ENCODE measurements around the gene MAP3K7CL. TPM values are rescaled to one million over a fixed set of nuclear protein-coding genes. Genes with fewer than 3 reads are reported as not detected.
"Not testable (repeated sequence)": the region's sequence is repeated elsewhere in the genome, so short reads cannot be mapped to it uniquely, and the experiment has no call there.

Gene MAP3K7CL
- total RNA-seq, 2 donors from 2014 or later = 11.6 to 85.3 TPM

DNA sequence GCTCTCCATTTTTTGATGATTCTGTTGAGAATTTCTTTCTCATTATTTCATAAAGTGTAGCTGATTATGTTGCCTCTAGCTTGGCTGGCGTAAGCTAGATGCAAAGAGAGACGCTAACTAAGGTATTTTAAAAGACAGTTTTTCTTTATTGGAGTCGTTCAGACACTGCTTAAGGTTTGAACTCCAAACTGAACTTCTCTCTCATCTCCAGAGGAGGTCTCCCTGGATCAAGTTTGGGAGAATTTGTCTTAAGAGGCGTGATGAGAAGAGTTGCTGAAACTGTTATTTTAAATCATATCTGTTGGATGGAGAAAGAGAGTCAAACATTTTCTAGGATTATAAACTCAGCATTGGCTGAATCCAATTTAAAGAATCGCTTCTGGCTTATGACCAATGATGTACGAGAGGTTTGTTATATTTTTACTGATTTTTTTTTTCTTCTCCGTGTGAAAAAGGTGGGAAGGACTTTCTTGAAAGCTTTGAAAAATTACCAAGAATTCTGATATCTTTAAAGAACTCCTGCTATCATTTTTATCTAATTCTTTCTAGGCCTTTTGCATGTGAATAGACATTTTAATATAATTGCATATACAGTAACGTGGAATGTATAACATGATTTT is 34.0 kb downstream of the MAP3K7CL start:
- no peak for DNase-seq

DNA sequence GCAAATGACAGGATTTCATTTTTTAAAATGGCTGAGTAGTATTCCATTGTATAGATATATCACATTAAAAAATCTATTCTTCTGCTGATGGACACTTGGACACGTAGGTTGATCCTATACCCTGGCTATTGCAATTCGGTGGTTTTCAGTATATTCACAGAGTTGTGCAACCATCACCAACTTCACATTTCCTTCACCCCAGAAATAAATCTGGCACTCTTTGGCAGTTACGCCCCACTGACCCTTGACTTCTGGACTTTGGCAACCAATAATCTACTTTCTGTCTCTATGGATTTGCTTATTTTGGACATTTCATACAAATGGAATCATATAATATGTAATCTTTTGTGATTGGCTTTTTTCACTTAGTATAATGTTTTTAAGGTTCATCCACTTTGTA is 35.9 kb downstream of the MAP3K7CL start:
- Mint-ChIP-seq H3K4me1 (peaks cover 6% of the 10 kb centered on the region), H3K27ac (no peak overlapping the region), H3K36me3 (ENCODE audit: low read depth) (peaks cover 7% of the 10 kb centered on the region), H3K27me3 (no peaks in the 10 kb centered on the region), H3K4me3 (no peak overlapping the region)
- no peak for ATAC-seq
- no peaks in the 10 kb centered on the region for H3K9me3 ChIP-seq (ENCODE audit: control insufficient read depth, low read length, poor library complexity, severe bottlenecking)
- DNase-seq = no peak

More for the DNA sequence above, 34.0 kb downstream of the MAP3K7CL start:
- Mint-ChIP-seq H3K36me3 (ENCODE audit: low read depth) (peaks cover 7% of the 10 kb centered on the region), H3K27ac (no peak overlapping the region), H3K4me1 (peaks cover 4% of the 10 kb centered on the region), H3K27me3 (no peaks in the 10 kb centered on the region), H3K4me3 (no peak overlapping the region)
- no peak for ATAC-seq
- H3K9me3 ChIP-seq (ENCODE audit: control insufficient read depth, low read length, poor library complexity, severe bottlenecking) = no peaks in the 10 kb centered on the region

DNA sequence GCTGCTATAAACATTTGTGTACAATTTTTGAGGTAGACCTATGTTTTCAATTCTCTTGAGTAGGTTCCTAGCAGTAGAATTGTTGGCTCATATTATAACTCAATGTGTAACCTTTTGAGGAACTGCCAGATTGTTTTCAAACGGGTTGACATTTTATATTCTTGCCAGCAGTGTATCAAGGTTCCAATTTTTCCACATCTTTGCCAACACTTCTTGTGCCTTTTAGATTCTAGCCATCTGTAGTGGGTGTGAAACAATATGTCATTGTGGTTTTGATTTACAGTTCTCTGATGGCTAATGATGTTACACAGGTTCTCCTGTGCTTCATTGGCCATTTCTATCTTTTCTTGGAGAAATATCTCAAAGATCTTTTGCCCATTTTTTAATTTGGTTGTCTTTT is 36.4 kb downstream of the MAP3K7CL start:
- H3K4me3 Mint-ChIP-seq = no peak overlapping the region
- no peak for DNase-seq
- peaks cover 6% of the 10 kb centered on the region for H3K4me1 Mint-ChIP-seq
- H3K9me3 ChIP-seq (ENCODE audit: control insufficient read depth, low read length, poor library complexity, severe bottlenecking) = no peaks in the 10 kb centered on the region
- no peaks in the 10 kb centered on the region for H3K27me3 Mint-ChIP-seq
- no peak overlapping the region for H3K27ac Mint-ChIP-seq
- H3K36me3 Mint-ChIP-seq (ENCODE audit: low read depth) = peaks cover 10% of the 10 kb centered on the region
- ATAC-seq = no peak

DNA sequence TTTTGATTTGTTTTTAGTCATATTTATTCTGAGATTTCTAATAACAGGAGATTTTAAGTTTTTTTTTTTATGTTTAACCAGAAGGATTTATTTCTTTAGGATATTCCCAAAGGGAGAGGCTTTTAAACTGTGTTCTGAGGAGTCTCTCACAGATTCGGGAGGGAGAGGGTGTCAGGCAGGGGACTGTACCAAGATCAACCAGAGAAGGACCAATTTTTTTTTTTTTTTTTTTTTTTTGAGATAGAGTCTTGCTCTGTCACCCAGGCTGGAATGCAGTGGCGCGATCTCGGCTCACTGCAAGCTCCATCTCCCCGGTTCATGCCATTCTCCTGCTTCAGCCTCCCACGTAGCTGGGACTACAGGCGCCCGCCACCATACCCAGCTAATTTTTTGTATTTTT is 37.0 kb downstream of the MAP3K7CL start:
- H3K27me3 Mint-ChIP-seq = not testable (repeated sequence)

DNA sequence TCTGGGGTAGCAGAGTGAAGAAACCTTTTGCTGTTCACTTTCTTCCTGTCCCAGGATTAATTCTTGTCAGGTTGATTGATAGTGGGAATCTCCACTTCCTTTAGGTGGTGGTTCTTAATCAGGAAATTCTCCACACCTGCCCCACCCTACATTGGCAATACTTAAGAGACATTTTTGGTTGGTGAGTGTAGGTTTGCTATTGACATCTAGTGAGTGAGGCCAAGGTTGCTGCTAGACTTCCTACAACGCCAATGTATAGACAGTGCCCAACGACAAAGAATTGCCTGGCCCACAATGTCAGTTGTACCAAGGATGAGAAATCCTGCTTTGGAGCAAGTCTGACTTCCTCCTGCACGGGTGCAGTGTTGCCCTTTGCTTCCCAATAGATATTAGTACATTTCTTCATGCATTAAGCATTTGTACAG is 38.5 kb downstream of the MAP3K7CL start:
- DNase-seq = no peak
- Mint-ChIP-seq H3K4me1 (peaks cover 6% of the 10 kb centered on the region), H3K27ac (no peak overlapping the region), H3K36me3 (ENCODE audit: low read depth) (peaks cover 10% of the 10 kb centered on the region), H3K27me3 (no peaks in the 10 kb centered on the region), H3K4me3 (no peak overlapping the region)
- no peaks in the 10 kb centered on the region for H3K9me3 ChIP-seq (ENCODE audit: control insufficient read depth, low read length, poor library complexity, severe bottlenecking)
- no peak for ATAC-seq

More for the DNA sequence above, 37.0 kb downstream of the MAP3K7CL start:
- H3K27ac Mint-ChIP-seq; ATAC-seq; DNase-seq; H3K4me3 Mint-ChIP-seq; H3K9me3 ChIP-seq (ENCODE audit: control insufficient read depth, low read length, poor library complexity, severe bottlenecking); H3K36me3 Mint-ChIP-seq (ENCODE audit: low read depth); H3K4me1 Mint-ChIP-seq: not testable (repeated sequence)

DNA sequence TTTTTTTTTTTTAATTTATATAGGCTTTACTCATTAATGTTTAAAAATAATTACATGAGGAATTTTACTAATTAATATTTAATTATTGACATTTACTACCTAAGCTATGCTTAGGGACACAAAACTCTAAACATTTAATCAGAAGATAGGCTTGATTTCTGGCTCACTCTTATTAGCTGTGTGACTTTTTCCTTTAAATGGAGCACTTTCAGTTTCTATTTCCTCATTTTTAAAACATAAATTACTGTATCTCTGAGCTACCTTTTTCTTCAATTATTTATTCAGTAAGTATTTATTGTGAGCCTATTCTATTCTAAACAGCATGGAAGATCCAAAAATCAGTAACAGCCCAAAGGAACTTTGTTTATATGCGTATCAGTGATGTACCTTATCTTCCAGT is 40.5 kb downstream of the MAP3K7CL start:
- ATAC-seq = no peak
- peaks cover 6% of the 10 kb centered on the region for H3K4me1 Mint-ChIP-seq
- peaks cover 13% of the 10 kb centered on the region for H3K36me3 Mint-ChIP-seq (ENCODE audit: low read depth)

DNA sequence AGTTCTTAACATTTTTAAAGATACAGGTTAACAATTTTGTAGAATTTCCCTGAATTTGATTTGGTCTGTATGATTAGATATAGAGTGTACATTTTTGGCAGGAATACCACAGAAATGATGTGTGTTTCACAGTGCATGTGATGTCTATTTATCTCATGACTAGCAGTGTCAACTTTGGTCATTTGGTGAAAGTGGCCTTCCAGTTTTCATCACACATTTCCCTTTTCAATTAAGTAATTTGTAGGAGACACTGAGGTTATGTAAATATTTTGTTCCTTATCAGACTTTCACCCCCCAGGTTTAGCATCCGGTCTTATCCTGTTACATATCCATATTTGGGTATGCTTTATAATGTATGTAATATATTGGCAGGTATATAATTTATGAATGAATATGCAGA is 41.8 kb downstream of the MAP3K7CL start:
- Mint-ChIP-seq H3K4me1 (peaks cover 6% of the 10 kb centered on the region), H3K36me3 (ENCODE audit: low read depth) (peaks cover 8% of the 10 kb centered on the region), H3K27me3 (no peaks in the 10 kb centered on the region), H3K4me3 (no peak overlapping the region), H3K27ac (no peak overlapping the region)
- no peaks in the 10 kb centered on the region for H3K9me3 ChIP-seq (ENCODE audit: control insufficient read depth, low read length, poor library complexity, severe bottlenecking)
- DNase-seq = no peak
- no peak for ATAC-seq

More for the DNA sequence above, 40.5 kb downstream of the MAP3K7CL start:
- H3K27ac Mint-ChIP-seq = no peak overlapping the region
- no peaks in the 10 kb centered on the region for H3K27me3 Mint-ChIP-seq
- H3K4me3 Mint-ChIP-seq = no peak overlapping the region
- no peaks in the 10 kb centered on the region for H3K9me3 ChIP-seq (ENCODE audit: control insufficient read depth, low read length, poor library complexity, severe bottlenecking)
- DNase-seq = no peak

DNA sequence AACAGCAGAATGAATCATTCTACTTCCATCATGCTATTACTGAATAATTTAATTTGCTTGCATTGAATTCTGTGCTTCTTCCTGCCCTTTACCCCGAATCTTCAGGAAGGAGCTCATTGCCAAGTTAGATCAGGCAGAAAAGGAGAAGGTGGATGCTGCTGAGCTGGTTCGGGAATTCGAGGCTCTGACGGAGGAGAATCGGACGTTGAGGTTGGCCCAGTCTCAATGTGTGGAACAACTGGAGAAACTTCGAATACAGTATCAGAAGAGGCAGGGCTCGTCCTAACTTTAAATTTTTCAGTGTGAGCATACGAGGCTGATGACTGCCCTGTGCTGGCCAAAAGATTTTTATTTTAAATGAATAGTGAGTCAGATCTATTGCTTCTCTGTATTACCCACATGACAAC is 44.2 kb downstream of the MAP3K7CL start:
- ATAC-seq (no peak), DNase-seq (no peak)
- H3K9me3 ChIP-seq (ENCODE audit: control insufficient read depth, low read length, poor library complexity, severe bottlenecking) = no peaks in the 10 kb centered on the region
- Mint-ChIP-seq H3K4me1 (peaks cover 2% of the 10 kb centered on the region), H3K27me3 (no peaks in the 10 kb centered on the region), H3K27ac (no peak overlapping the region), H3K36me3 (ENCODE audit: low read depth) (peaks cover 6% of the 10 kb centered on the region), H3K4me3 (no peak overlapping the region)

DNA sequence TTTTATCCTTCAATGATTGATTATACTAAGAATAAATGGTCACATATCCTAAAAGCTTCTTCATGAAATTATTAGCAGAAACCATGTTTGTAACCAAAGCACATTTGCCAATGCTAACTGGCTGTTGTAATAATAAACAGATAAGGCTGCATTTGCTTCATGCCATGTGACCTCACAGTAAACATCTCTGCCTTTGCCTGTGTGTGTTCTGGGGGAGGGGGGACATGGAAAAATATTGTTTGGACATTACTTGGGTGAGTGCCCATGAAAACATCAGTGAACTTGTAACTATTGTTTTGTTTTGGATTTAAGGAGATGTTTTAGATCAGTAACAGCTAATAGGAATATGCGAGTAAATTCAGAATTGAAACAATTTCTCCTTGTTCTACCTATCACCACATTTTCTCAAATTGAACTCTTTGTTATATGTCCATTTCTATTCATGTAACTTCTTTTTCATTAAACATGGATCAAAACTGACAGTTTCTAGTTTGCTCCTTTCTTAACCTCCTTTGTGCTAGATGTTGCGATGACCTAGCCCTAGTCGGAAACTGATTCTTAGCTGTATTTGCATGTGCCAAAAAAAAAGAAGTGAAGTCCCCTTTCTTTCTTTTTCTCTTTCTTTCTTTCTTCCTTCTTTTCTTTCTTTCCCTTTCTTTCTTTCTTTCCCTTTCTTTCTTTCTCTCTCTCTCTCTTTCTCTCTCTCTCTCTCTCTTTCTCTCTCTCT is 45.1 kb downstream of the MAP3K7CL start:
- Mint-ChIP-seq H3K27me3 (no peaks in the 10 kb centered on the region), H3K36me3 (ENCODE audit: low read depth) (peaks cover 6% of the 10 kb centered on the region), H3K27ac (no peak overlapping the region)

DNA sequence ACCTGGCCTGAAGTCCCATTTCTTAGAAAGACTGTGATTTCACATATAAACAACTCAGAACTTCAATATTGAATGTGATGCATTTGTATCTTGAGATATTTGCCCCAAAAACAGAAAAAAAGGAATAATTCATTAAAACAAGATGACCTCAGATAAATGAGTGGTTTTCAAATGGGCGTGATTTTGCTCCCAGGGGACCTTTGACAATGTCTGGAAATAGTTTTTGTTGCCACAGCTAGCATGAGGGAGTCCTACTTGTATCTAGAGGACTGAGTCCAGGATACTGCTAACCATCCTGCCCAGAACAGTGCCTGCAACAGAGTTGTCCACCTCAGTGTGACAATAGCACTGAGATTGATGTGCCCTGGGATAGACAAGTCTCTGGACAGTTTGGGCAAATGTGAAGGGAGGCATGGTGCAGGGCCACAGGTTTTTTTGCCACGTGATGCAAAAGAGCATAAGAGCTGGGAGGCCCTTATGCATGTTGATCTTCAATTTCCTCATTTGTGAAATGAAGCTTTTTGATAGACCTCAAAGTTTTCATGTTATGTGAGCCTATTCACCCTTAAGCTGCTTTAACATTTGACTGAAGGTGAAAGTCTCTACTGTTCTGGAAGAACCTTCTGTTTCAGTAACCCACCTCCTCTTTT is 46.2 kb downstream of the MAP3K7CL start:
- Mint-ChIP-seq H3K4me3 (no peak overlapping the region), H3K27ac (no peak overlapping the region), H3K36me3 (ENCODE audit: low read depth) (peaks cover 6% of the 10 kb centered on the region), H3K27me3 (no peaks in the 10 kb centered on the region), H3K4me1 (no peaks in the 10 kb centered on the region)
- no peaks in the 10 kb centered on the region for H3K9me3 ChIP-seq (ENCODE audit: control insufficient read depth, low read length, poor library complexity, severe bottlenecking)
- DNase-seq (no peak), ATAC-seq (no peak)

More for the DNA sequence above, 45.1 kb downstream of the MAP3K7CL start:
- no peaks in the 10 kb centered on the region for H3K9me3 ChIP-seq (ENCODE audit: control insufficient read depth, low read length, poor library complexity, severe bottlenecking)
- no peak for ATAC-seq
- DNase-seq = no peak
- Mint-ChIP-seq H3K4me1 (no peaks in the 10 kb centered on the region), H3K4me3 (no peak overlapping the region)

DNA sequence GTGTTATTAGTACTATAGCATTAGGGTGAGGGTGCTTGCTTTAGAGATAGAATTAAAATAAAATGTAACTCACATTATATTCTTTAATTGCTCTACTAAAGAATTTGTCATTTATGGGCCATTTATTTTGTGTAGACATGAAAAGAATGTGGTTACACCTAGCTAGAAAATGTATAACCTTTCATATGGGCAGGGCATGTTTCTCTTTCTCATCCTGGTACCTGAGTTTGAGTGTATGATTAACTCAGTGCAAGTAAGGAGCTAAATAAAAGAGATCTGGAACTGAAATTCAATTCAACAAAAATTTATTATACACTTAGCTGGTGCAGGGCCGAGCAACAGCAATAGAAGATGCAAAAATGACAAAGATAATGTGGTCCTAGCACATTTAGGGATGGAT is 47.4 kb downstream of the MAP3K7CL start:
- Mint-ChIP-seq H3K27me3 (no peaks in the 10 kb centered on the region), H3K36me3 (ENCODE audit: low read depth) (peaks cover 4% of the 10 kb centered on the region), H3K27ac (no peak overlapping the region), H3K4me1 (peaks cover 6% of the 10 kb centered on the region), H3K4me3 (no peak overlapping the region)
- H3K9me3 ChIP-seq (ENCODE audit: control insufficient read depth, low read length, poor library complexity, severe bottlenecking) = no peaks in the 10 kb centered on the region
- DNase-seq (no peak), ATAC-seq (no peak)

DNA sequence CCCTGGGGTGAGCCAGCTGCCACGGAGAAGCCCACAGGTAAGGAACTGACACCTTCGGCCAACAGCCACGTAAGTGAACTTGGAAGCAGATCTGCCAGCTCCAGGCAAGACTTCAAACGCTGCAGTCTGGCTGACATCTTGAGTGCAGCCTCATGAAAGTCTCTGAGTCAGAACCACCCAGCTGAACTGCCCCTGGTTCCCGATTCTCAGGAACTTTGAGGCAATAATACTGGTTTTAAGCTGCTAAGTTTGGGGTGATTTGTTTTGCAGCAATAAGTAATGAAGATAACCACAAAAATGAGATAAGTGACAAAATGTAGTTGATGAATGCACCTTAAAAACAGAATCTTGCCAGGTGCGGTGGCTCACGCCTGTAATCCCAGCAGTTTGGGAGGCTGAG is 48.5 kb downstream of the MAP3K7CL start:
- peaks cover 5% of the 10 kb centered on the region for H3K36me3 Mint-ChIP-seq (ENCODE audit: low read depth)
- no peak for ATAC-seq
- no peaks in the 10 kb centered on the region for H3K27me3 Mint-ChIP-seq
- no peaks in the 10 kb centered on the region for H3K9me3 ChIP-seq (ENCODE audit: control insufficient read depth, low read length, poor library complexity, severe bottlenecking)
- H3K27ac Mint-ChIP-seq = no peak overlapping the region
- peaks cover 6% of the 10 kb centered on the region for H3K4me1 Mint-ChIP-seq
- DNase-seq = no peak
- H3K4me3 Mint-ChIP-seq = no peak overlapping the region

DNA sequence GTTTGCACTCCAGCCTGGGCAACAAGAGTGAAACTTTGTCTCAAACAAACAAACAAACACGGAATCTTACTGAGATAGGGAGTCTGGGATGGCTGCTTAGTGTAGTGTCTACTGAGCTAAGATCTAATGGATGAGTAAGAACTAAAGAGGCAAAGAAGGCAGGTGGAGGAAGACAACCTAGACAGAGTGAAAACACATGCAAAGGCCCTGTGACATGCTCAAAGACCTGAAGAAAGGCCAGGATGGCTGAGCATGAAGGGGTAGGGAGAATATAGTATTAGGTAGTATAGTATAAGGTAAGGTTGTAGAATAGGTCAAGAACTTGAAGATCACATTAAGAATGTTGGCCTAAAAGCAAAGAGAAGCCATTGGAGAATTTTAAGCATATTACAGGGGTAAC is 49.1 kb downstream of the MAP3K7CL start:
- ATAC-seq (no peak), DNase-seq (no peak)
- H3K4me3 Mint-ChIP-seq = no peak overlapping the region
- no peaks in the 10 kb centered on the region for H3K9me3 ChIP-seq (ENCODE audit: control insufficient read depth, low read length, poor library complexity, severe bottlenecking)
- no peak overlapping the region for H3K27ac Mint-ChIP-seq
- H3K27me3 Mint-ChIP-seq = no peaks in the 10 kb centered on the region
- peaks cover 6% of the 10 kb centered on the region for H3K4me1 Mint-ChIP-seq
- peaks cover 3% of the 10 kb centered on the region for H3K36me3 Mint-ChIP-seq (ENCODE audit: low read depth)

Measured in T-helper 17 cell (primary cell).